ENCODE results near the gene RNF212B. TPM values are rescaled to one million over a fixed set of nuclear protein-coding genes. Genes with fewer than 3 reads are reported as not detected.
"Not testable (repeated sequence)": the region's sequence is repeated elsewhere in the genome, so short reads cannot be mapped to it uniquely, and the experiment has no call there.

RNF212B gene
- total and polyA plus RNA-seq, 2 donors (not counting 1 experiment from before 2014, with no cell fraction given) = not detected

DNA sequence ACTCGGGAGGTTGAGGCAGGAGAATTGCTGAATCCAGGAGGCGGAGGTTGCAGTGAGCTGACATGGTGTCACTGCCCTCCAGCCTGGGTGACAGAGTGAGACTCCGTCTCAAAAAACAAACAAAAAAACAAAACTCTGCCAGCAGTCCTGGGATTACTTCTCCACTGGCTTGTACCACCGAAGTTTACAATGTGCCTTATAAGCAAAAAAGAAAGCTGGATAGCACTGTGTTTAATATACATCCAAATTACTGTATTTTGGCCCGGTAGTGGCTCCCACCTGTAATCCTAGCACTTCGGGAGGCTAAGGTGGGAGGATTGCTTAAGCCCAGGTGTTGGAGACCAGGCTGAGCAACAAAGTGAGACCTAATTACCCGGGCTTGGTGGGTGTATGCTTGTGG is 31.5 kb downstream of the RNF212B start:
- no peak overlapping the region for H3K4me3 ChIP-seq (replicated peaks in 1 of 4; ENCODE audit: control extremely low read depth in 1 of 4, insufficient read depth in 1 of 4, low read depth in 3 of 4, low read length in 4 of 4)
- H3K4me1 ChIP-seq (ENCODE audit: control insufficient read depth, extremely low read depth, insufficient read depth, low read length) = no peaks in the 10 kb centered on the region
- DNase-seq (ENCODE audit: low read depth in 2 of 2) = no peak
- H4K20me1 ChIP-seq (ENCODE audit: control insufficient read depth, extremely low read depth, insufficient read depth, low read length) = no peaks in the 10 kb centered on the region
- H3K79me2 ChIP-seq (ENCODE audit: control insufficient read depth, insufficient read depth, low read length) = no peaks in the 10 kb centered on the region
- H2AFZ ChIP-seq (ENCODE audit: low read length) = no peak overlapping the region
- no peak overlapping the region for H3K9ac ChIP-seq (ENCODE audit: insufficient read depth, low read length)
- H3K27me3 ChIP-seq (ENCODE audit: control insufficient read depth, insufficient read depth, low read length) = no peaks in the 10 kb centered on the region
- no peak overlapping the region for H3K4me2 ChIP-seq (ENCODE audit: extremely low read depth, insufficient read depth, low read length)
- TF ChIP-seq CTCF (conservative IDR thresholded peaks at IDR 0.05 in 1 of 2, IDR thresholded peaks at IDR 0.05 in 1 of 2; ENCODE audit: low read depth in 1 of 2, low read length in 2 of 2) (no peak), EZH2 (IDR thresholded peaks at IDR 0.05; ENCODE audit: low read length, missing control alignments) (no peak)
- no peak overlapping the region for H3K27ac ChIP-seq (ENCODE audit: insufficient read depth, low read length)
- no peaks in the 10 kb centered on the region for H3K36me3 ChIP-seq (ENCODE audit: control insufficient read depth, insufficient read depth, low read length)
- no peaks in the 10 kb centered on the region for H3K9me3 ChIP-seq (ENCODE audit: control insufficient read depth, insufficient read depth, low read depth, low read length)

GRCh38 chr14:23275412-23275811 is 37.7 kb downstream of the RNF212B start:
- no peaks in the 10 kb centered on the region for H3K9me3 ChIP-seq (ENCODE audit: control insufficient read depth, insufficient read depth, low read depth, low read length)
- H2AFZ ChIP-seq (ENCODE audit: low read length) = no peak overlapping the region
- H3K4me2 ChIP-seq (ENCODE audit: extremely low read depth, insufficient read depth, low read length) = no peak overlapping the region
- no peaks in the 10 kb centered on the region for H3K79me2 ChIP-seq (ENCODE audit: control insufficient read depth, insufficient read depth, low read length)
- H3K9ac ChIP-seq (ENCODE audit: insufficient read depth, low read length) = no peak overlapping the region
- TF ChIP-seq EZH2 (IDR thresholded peaks at IDR 0.05; ENCODE audit: low read length, missing control alignments) = no peak
- no peak for TF ChIP-seq CTCF (conservative IDR thresholded peaks at IDR 0.05 in 1 of 2, IDR thresholded peaks at IDR 0.05 in 1 of 2; ENCODE audit: low read depth in 1 of 2, low read length in 2 of 2)
- no peak overlapping the region for H3K27ac ChIP-seq (ENCODE audit: insufficient read depth, low read length)
- no peaks in the 10 kb centered on the region for H4K20me1 ChIP-seq (ENCODE audit: control insufficient read depth, extremely low read depth, insufficient read depth, low read length)
- no peak for DNase-seq (ENCODE audit: low read depth in 2 of 2)
- H3K36me3 ChIP-seq (ENCODE audit: control insufficient read depth, insufficient read depth, low read length) = no peaks in the 10 kb centered on the region
- H3K4me3 ChIP-seq (replicated peaks in 1 of 4; ENCODE audit: control extremely low read depth in 1 of 4, insufficient read depth in 1 of 4, low read depth in 3 of 4, low read length in 4 of 4) = no peak overlapping the region
- no peaks in the 10 kb centered on the region for H3K4me1 ChIP-seq (ENCODE audit: control insufficient read depth, extremely low read depth, insufficient read depth, low read length)
- H3K27me3 ChIP-seq (ENCODE audit: control insufficient read depth, insufficient read depth, low read length) = no peaks in the 10 kb centered on the region

- Histone ChIP-seq H3K9me3 (ENCODE audit: control insufficient read depth, insufficient read depth, low read depth, low read length) (no peaks in the 10 kb centered on the region), H3K27me3 (ENCODE audit: control insufficient read depth, insufficient read depth, low read length) (no peaks in the 10 kb centered on the region), H3K4me2 (ENCODE audit: extremely low read depth, insufficient read depth, low read length) (no peak overlapping the region), H2AFZ (ENCODE audit: low read length) (no peak overlapping the region), H3K36me3 (ENCODE audit: control insufficient read depth, insufficient read depth, low read length) (no peaks in the 10 kb centered on the region), H3K4me3 (replicated peaks in 1 of 4; ENCODE audit: control extremely low read depth in 1 of 4, insufficient read depth in 1 of 4, low read depth in 3 of 4, low read length in 4 of 4) (no peak overlapping the region), H4K20me1 (ENCODE audit: control insufficient read depth, extremely low read depth, insufficient read depth, low read length) (no peaks in the 10 kb centered on the region), H3K9ac (ENCODE audit: insufficient read depth, low read length) (no peak overlapping the region), H3K79me2 (ENCODE audit: control insufficient read depth, insufficient read depth, low read length) (no peaks in the 10 kb centered on the region), H3K27ac (ENCODE audit: insufficient read depth, low read length) (no peak overlapping the region), H3K4me1 (ENCODE audit: control insufficient read depth, extremely low read depth, insufficient read depth, low read length) (no peaks in the 10 kb centered on the region)
- TF ChIP-seq EZH2 (IDR thresholded peaks at IDR 0.05; ENCODE audit: low read length, missing control alignments) (no peak), CTCF (conservative IDR thresholded peaks at IDR 0.05 in 1 of 2, IDR thresholded peaks at IDR 0.05 in 1 of 2; ENCODE audit: low read depth in 1 of 2, low read length in 2 of 2) (no peak)
- DNase-seq (ENCODE audit: low read depth in 2 of 2) = no peak
These were observed 39.5 kb downstream of the RNF212B start for GRCh38 chr14:23277189-23277588.

DNA sequence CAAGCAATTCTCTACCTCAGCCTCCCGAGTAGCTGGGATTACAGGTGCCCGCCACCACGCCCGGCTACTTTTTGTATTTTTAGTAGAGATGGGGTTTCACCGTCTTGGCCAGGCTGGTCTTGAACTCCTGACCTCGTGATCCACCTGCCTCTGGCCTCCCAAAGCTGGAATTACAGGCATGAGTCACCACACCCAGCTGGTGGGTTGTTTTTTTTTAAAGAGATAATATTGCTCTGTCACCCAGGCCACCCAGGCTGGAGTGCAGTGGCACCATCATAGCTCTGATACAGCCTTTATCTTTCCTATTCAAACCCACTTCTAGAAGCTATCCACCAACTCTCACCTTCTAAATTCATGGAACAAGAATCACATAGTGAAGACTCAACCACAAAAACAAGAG is 40.2 kb downstream of the RNF212B start:
- not testable (repeated sequence) for H3K9ac ChIP-seq (ENCODE audit: insufficient read depth, low read length); H3K79me2 ChIP-seq (ENCODE audit: control insufficient read depth, insufficient read depth, low read length); H3K4me1 ChIP-seq (ENCODE audit: control insufficient read depth, extremely low read depth, insufficient read depth, low read length); H3K4me2 ChIP-seq (ENCODE audit: extremely low read depth, insufficient read depth, low read length); H3K27ac ChIP-seq (ENCODE audit: insufficient read depth, low read length); H2AFZ ChIP-seq (ENCODE audit: low read length); H3K9me3 ChIP-seq (ENCODE audit: control insufficient read depth, insufficient read depth, low read depth, low read length); H3K27me3 ChIP-seq (ENCODE audit: control insufficient read depth, insufficient read depth, low read length); H4K20me1 ChIP-seq (ENCODE audit: control insufficient read depth, extremely low read depth, insufficient read depth, low read length); H3K4me3 ChIP-seq (replicated peaks in 1 of 4; ENCODE audit: control extremely low read depth in 1 of 4, insufficient read depth in 1 of 4, low read depth in 3 of 4, low read length in 4 of 4); H3K36me3 ChIP-seq (ENCODE audit: control insufficient read depth, insufficient read depth, low read length); DNase-seq (ENCODE audit: low read depth in 2 of 2)

All from fibroblast of lung (primary cell).